NCI-H1092 (cell line): Measurements from ENCODE around the gene PSD4.

Experiments used
- DNase-seq: peaks from one replicate; lab custom pipeline; 2025; lab: John Stamatoyannopoulos, UW

Gene PSD4

DNA sequence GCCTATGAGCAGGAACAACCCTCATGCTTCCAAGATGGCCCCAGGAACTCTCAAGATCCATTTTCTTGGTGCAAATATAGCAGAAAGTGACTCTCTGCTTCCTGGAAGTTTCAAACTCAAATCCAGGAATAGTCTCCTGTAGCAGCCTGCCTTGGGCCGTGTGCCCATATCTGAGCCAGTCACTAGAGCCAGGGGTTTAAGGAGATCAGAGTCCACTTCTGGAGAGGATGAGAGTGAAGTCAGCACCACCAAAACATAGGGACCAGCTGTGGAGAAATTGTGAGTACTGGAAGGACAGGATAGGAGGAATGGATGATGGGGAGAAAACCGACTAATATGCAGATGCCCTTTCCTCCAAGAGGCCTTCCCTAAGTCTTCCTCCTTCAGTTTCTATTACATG, 33.2 kb downstream of the PSD4 start:
- DNase-seq = no peak

DNA sequence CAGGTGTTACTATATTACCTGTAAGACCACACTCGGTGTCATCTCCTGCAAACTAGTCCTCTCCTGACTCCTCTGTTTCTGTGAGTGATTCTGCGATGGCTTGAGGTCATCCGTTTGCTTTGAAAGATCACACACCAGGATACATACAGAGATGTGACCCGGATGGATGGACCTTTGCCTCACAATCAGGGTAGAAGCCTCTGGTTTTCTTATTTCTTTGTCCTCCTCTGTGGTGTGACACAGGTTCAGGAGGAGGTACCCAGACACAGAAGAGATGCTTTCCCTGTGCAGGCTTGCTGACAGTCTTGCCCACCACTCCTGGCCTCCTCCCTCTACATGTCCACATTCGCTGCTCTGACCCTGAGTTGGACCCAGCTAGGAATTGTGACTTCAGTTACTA, 34.6 kb downstream of the PSD4 start:
- DNase-seq = no peak

DNA sequence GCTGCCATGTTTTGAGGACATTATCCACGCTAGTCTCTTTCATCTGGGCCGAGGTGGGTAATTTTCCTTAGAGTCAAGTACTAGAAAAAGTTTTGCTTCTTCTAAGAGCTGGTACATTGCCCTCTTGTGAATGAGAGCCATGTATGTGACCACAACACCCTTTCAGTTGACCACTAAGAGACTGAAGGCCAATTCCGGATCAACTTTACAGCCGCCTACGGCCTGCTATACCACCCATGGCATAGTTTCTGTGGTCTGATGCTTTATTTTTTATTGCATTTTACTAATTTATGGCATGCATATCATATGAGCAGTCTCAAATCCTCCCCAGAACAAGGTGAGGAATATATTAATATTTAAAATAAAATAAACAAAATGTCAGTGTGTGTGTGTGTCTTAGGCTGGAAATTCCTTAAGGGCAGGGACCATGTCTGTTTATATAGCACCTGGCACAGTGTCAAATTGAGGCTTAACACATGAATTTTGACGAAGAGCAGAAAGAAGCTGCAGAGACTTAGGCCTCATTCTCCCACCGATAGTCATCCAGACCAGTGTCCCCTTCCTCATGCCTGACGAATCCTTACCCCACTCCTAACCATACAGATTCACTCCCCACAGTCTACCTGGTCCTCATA, 35.4 kb downstream of the PSD4 start:
- DNase-seq = no peak

DNA sequence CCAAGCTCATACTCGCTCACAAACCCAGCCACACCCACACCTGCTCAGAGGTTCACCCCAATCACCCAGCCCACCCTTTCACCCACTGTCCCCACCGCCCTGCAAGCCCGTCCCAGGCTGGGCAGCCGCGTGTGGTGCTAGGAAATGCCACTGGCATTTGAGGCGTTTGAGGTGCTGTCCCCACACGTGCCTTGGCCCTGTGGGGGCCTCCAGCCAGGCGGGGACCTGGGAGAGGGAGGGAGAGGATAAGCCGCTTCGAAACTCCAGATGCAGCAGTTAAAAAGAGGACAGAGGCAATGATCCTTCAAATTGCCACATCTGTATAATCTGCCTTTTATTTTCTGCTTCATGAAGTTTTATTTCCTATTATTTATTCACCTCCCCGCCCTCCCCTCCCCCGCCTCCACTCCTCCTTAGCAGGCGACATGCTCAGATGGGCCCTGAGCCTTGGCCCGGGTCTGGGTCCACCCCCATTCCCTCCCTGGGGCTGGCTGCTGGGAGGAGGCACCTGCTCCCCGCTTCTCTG, 35.9 kb downstream of the PSD4 start:
- no peak for DNase-seq

DNA sequence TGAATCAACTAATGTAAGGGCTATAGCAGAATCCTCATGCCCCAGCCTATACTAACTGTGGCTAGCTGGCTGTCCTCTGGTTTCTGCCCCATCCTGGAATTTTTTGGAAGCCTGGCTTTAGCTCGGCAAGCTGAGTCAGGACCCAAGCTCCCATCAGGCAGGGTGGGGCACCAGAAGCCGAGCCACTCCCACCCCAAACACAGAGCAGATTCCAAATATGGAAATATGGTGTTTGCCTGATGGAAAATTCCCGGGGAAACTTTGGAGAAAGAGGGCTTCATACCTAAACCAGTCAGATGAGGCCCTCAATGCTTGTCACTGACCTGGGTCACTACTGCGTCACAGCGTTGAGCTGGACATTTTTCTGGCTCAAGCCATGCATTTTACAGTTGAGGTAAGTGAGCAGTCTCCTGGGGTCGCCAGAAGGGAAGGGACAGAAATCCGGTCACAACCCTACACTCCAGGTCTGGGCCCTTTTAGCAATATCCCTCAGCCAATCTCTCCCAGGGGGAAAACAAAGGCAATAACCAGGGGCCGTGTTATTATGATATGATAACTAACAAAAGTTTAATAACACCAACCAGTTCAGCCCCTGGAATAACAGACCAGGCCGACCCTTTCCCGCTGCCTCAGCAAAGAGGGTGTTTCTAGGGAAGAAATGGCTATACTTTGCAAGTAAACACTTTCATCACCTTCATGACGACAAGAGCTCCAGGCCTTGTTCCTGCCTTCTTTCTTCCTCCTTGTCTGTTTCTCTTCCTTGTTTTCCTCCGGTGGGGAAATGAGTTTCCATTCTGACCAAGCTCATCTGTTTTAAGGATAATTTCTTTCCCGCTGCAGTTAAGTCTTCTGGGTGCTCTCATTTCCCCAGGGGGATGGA, 37.7 kb downstream of the PSD4 start:
- no peak for DNase-seq

DNA sequence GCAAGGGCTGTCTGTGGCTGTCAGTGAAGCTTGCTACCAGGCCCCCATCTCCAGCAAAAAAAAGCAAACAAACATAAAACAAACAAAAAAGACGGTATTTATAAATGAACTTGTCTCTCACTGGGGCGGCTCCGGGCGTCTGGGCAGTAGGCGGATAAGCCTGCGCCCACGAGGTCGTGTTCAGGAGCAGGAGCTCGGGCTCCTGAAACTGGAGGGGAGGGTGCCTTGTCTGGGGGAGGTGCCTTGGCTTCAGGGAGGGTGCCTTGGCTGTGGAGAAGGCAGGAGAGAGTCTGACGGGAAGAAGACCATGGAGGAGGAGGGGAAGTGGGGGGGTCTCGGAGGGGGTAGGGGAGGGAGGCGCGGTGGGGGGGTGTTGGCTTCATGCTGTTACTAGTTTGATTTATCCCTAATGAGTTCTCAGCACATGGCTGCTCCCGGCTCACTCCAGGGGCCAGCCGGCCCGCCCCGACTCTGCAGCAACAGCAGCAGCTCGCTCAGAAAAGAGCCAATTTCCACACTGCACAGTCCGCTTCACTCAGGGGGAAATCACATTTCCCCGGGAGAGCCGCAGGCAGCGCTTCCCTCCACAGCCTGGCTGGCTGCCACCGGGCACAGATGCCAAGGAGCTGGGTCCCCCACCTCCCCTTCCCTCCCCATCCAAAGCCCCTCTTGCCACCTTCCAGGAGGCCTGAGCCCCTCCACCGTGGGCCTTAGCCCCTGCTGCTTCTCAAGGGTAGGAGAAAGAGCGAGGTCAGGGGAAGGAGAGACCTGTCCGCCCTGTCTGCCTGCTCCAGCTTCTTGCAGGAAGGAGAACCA, 38.7 kb downstream of the PSD4 start:
- DNase-seq = no peak

DNA sequence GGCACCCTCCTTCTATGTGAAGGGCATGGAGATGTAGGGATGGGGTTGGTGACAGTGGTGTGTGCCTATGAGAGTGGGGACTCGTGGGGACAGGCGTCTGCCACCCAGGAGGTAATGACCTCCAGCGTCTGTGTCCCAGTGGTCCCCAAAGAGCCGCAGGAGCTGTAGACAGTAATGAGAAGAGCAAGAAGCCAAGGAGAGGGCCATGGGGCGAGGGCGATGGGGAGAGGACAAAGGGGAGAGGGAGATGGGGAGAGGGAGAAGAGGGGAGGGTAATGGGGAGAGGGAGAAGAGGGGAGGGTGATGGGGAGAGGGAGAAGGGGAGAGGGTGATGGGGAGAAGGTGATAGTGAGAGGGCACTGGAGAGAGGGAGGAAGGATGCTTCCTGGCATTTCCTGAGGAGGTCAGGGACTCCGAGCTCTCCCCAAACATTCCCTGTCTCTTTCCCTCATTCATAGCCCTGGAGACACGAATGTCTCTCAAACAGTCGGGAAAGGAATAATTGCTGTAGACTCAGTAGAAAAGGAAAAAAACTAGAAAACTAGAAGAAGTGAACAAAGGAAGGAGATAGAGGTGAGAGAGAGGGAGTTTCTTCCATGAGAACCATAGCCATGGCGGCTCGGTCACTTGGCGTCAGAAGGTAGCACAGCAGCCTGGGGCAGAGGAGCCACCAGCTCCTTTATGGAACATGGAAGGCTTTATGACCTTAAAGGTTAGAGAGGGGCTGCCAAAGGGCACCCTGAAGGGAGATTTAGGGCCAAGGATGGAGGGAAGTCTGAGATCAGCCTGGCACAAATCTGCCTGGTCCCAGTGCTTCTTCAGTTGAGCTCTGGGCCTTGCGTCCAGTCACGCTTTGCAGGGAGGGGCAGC, 39.5 kb downstream of the PSD4 start:
- DNase-seq = no peak

DNA sequence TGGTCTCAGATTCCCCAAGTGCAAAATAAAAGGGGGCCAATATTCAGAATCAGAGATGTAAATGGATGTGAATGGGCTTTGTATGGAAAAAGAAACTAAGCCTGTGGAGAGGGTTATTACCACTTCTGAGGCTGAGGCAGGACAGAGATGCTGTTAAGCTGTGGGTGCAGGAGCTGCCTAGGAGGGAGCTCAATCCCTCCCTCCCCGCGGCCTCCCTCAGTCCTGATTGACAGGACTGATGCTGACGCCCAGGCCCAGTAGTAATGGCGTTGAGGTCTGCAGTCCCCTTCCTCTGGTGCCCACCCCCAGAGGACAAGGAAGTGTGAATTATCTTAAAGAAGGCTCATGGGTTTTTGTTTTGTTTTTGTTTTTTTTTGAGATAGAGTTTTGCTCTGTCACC, 40.4 kb downstream of the PSD4 start:
- DNase-seq = no peak

DNA sequence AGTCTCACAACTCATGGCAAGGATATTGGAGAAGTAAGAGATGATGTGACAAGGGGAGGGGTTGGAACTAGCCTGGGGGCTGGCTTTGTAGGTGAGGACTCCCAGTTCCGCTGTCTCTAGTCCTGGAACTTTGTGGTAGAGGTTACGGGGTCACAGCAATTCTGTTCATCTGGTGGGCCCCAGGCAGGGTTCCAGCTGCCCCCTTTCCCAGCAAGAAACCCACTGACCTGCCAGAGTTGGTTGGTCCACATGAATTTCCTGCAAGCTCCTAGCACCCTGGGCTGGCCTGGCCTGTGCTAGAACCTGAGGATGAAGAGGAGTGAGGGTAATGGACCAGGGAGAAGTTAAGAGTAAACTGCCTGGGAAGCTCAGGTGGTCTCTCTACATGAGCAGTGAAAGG, 41.3 kb downstream of the PSD4 start:
- DNase-seq = no peak

DNA sequence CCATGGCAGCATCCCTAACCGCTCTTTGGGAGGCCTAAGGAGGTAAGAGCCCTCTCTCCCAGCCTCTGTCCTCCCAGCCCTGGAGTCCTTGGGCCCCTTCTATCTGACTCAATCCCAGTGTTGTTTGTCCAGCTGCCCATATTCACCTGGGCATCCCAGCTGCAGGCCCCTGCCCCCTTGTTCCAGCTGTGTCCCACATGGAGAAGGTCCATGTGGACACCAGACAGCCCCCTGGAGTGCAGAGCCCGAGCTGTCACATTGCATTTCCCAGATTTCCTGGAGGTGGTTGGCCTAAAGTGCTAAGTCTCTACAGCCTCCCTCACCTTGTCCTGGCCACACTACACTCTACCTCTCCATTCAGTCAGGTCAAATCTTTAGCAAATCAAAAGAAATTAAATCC, 42.5 kb downstream of the PSD4 start:
- DNase-seq = no peak

DNA sequence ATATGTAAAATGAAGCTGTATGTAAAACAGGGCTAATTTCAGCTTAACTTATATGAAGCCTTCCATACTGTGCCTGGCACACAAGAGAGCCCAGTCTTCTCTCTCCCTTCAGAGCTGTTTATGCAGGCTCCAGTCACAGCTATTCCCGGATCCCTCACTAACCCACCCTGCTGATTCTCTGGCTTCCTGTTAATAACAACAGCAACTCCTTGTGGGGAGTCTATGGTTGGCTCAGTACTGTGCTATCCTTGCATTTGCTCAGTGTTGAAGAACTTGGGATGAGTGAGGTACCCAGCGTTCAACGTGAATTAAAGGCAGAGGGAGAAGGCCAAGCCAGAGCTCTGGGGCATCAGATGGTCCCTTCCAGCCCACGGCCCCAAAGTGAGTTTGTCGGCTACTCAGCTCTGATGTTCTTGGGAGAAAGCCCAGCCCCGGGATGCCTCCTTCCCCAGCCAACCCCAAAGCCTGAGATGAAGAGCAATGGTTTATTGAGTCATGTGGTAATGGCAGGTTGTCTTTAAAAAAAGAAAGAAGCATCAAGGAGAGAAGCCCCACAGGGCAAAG, 43.2 kb downstream of the PSD4 start:
- DNase-seq = no peak

DNA sequence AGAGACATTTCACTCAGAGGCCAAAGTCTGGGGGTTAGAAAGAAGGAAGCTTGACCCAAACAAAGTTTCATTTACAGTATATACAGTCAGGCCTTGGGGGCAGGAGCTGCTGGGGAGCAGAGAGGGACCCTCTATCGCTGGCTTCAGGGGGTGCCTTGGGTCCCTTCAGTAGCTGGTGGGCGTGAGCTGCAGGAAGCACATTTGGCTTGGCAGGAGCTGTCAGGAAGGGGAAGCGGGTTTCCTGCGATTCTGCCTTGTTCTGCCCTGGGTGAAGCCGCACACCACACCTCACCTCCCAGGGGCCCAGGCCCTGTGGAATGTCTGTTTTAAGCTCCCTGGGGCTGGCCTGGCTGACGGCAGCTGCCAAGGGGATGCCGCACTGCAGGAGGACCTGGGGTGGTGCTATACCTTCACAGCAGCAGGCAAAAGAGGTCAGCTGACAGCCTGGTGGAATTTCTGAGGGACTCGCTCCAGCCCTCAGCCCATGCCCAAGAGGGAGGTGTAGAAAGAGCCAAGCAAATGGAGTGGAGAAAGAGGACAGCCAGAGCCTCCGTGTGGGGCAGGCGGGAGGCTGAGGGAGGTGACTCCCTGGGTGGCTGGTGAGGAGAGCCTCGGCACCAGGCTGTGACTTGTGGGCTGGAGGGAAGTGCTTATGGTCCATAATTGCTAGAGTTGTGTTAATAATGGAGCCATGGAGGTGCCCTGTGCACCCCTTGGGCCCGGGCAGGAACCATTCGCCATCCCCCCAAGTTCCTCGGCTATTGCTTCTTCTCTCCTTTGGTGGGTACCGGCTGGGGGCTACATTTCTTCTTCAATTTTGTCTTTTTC, 43.9 kb downstream of the PSD4 start:
- no peak for DNase-seq

DNA sequence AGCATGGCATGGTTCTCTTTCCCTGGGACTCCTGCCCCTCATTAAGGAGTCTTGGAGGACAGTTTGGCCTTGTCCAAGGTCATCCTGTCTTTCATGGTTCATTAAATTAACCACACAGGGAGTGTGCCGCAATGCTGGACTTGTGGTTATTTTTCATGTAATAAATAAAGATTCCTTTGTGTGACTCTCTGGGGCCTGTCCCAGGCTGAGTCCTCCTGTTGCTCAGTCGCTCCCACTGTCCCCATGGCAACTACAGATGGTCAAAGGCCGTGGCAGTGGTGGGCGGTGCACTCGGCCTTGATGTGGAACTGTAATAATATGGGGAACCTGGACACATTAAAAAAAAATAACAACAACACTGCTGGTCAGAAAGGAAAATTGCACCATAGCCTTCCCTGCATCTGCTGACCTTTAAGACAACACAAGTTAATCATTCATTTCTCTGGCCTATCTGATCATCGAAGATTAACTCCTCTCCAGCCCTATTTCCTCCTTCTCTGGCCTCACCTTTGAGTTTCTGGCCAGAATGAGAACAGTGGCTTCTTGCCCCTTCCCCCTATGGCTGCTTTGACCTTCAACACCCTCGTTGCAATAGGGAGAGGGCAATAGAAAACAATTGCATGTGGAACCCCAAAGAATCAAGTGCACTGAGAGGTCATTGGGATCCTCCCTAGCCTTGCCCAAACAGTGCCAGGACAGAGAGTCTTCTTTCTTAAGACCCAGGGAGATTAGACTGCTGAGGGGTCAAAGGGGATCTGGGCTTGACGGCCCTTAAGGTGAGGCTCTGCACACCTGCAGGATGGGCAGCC, 44.7 kb downstream of the PSD4 start:
- DNase-seq = no peak

DNA sequence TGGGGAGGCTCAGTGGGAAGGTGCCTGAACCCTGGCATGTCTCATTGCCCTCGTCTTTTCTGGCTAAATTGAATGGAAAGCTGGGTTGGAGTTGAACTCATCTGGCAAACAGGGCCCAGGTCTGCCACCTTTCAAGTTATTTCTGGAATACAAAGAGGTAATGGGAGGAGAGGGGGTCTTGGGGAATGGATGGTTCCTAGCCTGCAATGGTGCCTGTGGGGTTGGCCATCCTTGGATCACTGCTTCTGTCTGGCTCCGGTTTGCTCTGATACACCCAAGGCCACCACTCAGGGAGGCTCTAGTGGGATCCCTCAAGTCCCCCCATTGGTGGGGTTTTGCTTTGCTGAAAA, 45.3 kb downstream of the PSD4 start:
- DNase-seq = no peak

DNA sequence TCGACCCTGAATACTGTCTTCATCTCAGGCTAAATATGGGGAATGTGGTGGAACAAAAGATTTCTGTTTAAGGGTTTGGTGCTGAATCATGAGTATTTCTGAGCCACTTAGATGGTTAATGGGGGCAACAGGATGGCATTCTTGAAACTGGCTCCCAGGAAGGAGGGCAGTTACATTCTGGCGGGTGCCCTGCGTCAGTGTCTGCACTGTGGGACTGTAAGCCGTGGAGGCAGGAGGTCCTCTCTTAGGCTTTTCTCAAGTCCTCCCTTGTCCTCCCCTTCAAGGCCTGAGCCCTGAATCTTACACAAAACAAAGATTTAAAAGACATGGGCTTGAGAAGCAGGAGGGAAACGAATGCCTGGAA, 45.7 kb downstream of the PSD4 start:
- DNase-seq = no peak

DNA sequence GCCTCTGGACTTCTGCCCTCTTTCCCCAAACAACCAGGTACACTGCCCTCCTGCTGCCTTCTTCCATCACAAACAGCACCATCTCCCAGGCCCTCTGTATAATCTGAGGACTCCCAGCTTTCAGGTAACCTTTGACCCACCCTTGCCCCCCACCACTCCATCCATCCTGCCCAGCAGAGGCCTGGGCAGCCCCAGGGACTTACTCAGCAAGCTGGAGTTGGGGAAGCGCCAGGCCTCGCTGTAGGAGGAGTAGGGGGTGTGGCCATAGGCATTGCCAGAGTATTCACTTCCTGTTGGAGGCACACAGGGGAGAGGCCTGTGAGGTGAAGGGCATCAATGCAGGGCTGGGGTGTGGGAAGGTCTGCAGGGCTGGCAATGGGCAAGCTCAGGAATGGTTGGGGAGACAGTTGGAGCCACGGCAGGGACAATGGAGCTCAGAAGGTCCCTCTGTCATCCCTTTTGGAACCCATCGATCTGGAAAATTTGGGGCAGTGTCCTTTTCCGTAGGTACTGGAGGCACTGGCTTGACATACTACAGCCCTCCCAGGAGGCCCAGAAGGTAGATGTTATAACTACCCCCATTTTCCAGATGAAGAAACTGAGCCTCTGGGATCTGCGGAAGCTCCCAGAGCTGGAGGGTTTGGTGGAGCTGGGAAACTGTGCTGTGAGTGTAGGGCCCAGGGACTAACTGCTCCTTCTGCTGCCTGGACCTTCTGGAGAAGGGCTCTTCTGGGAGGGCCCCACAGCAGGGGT, 46.3 kb downstream of the PSD4 start:
- DNase-seq = no peak

DNA sequence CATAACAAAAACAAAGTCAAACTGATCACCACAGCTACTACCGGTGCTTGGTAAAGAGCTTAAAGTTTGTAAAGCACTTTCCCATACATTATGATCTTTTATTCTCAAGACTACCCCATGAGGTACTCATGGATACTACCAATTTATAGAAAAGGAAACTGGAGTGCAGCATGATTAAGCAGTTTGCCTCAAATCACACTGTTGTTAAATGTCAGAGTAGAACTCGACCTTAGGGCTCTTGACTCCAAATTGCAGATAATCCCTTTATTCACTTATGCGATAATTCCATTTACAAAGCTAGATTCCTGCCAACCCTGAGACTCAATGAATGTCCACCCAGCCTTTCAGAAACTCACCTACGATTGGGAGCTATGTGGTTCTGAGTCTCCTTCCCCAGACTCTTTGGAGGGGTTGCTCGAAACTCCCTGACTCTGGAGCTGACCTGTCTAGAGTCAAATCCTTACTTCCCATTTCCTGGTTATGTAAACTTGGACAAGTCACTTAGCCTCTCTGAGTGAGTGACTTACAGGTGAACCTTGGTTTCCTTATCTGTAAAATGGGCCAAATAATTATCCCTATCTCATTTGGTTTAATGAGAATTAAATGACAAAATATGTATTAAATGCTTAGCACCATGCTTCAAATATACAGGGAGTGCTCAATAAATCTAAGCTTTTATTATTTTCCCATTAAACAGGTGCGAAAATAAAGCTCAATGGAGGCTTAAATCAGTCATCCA, 47.4 kb downstream of the PSD4 start:
- no peak for DNase-seq

DNA sequence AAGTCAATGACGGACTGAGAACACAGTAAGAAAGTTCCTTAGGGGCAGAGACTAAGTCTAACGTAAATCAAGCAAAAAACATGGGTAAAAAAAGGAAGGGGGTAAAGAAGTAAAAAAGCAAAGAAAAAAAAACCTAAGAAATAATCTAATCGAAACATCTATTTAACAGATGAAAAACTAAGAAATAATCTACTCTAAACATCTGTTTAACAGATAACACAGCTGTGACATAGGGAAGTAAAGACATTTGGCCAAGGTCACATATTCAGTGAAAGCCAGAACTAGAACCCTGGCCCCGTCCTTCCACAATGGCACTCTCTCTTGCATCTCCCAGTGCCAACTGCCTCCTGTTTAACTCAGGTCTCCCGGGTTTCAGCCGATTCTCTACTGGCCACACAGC, 48.1 kb downstream of the PSD4 start:
- DNase-seq = no peak
